ENCODE measurements around the gene CPD. TPM values are rescaled to one million over a fixed set of nuclear protein-coding genes. Genes with fewer than 3 reads are reported as not detected.
A peak's percentile ranks its signal among the peaks of the same experiment; 100 is the strongest.

Gene CPD
- polyA plus RNA-seq, 1 donor (not counting 4 experiments of a cell fraction or from before 2014, with no cell fraction given), result 30.5 TPM

GRCh38 chr17:30336369-30337171 is 42.2 kb upstream of the CPD start:
- H3K27ac ChIP-seq (ENCODE audit: control insufficient read depth, insufficient read depth, low read length), result no peak overlapping the region
- H3K4me2 ChIP-seq (ENCODE audit: control insufficient read depth, extremely low read depth, insufficient read depth, low read depth, low read length), result no peak overlapping the region
- TF ChIP-seq EZH2 (IDR thresholded peaks at IDR 0.05; ENCODE audit: low read length) (no peak), CTCF (optimal IDR thresholded peaks at IDR 0.05 in 1 of 3, IDR thresholded peaks at IDR 0.05 in 1 of 3, conservative IDR thresholded peaks at IDR 0.05 in 1 of 3; ENCODE audit: extremely low read depth in 1 of 3, insufficient read depth in 2 of 3, low read length in 3 of 3) (peak; percentile 51 to 75 (median 68))
- no peak overlapping the region for H2AFZ ChIP-seq (ENCODE audit: control insufficient read depth, low read length)
- H3K9ac ChIP-seq (ENCODE audit: control insufficient read depth, extremely low read depth, insufficient read depth, low read length), result no peak overlapping the region
- H3K9me3 ChIP-seq (ENCODE audit: control insufficient read depth, low read depth, low read length), result no peaks in the 10 kb centered on the region
- FAIRE-seq, result peak; percentile 46
- dilution Hi-C loops (cut with MboI; ENCODE audit: extremely low pct_ligation_motif_present, low sequenced_read_pairs), result no loop called here
- H3K4me1 ChIP-seq (ENCODE audit: control insufficient read depth, extremely low read depth, insufficient read depth, low read length), result peaks cover 37% of the 10 kb centered on the region
- no peaks in the 10 kb centered on the region for H3K79me2 ChIP-seq (ENCODE audit: control insufficient read depth, insufficient read depth, low read length)
- no peaks in the 10 kb centered on the region for H4K20me1 ChIP-seq (ENCODE audit: control insufficient read depth, extremely low read depth, insufficient read depth, low read length)
- peak; percentile 41 for DNase-seq (ENCODE audit: low read depth, low spot score)
- no peak overlapping the region for H3K4me3 ChIP-seq (ENCODE audit: control insufficient read depth in 2 of 3, extremely low read depth in 1 of 3, insufficient read depth in 2 of 3, low read depth in 1 of 3, low read length in 3 of 3)
- no peaks in the 10 kb centered on the region for H3K36me3 ChIP-seq (ENCODE audit: control insufficient read depth in 2 of 2, extremely low read depth in 1 of 2, insufficient read depth in 2 of 2, low read length in 2 of 2)
- H3K9me1 ChIP-seq (ENCODE audit: control insufficient read depth, extremely low read depth, insufficient read depth, low read length), result no peaks in the 10 kb centered on the region
- H3K27me3 ChIP-seq (ENCODE audit: control insufficient read depth, extremely low read depth, insufficient read depth, low read length), result no peaks in the 10 kb centered on the region

GRCh38 chr17:30337393-30337999 is 41.2 kb upstream of the CPD start:
- H3K4me2 ChIP-seq (ENCODE audit: control insufficient read depth, extremely low read depth, insufficient read depth, low read depth, low read length), result no peak overlapping the region
- no peaks in the 10 kb centered on the region for H3K36me3 ChIP-seq (ENCODE audit: control insufficient read depth in 2 of 2, extremely low read depth in 1 of 2, insufficient read depth in 2 of 2, low read length in 2 of 2)
- H3K27ac ChIP-seq (ENCODE audit: control insufficient read depth, insufficient read depth, low read length), result no peak overlapping the region
- H3K4me3 ChIP-seq (ENCODE audit: control insufficient read depth in 2 of 3, extremely low read depth in 1 of 3, insufficient read depth in 2 of 3, low read depth in 1 of 3, low read length in 3 of 3), result no peak overlapping the region
- peaks cover 27% of the 10 kb centered on the region for H3K4me1 ChIP-seq (ENCODE audit: control insufficient read depth, extremely low read depth, insufficient read depth, low read length)
- DNase-seq (ENCODE audit: low read depth, low spot score) (no peak), FAIRE-seq (no peak)
- TF ChIP-seq EZH2 (IDR thresholded peaks at IDR 0.05; ENCODE audit: low read length) (no peak), CTCF (optimal IDR thresholded peaks at IDR 0.05 in 1 of 3, IDR thresholded peaks at IDR 0.05 in 1 of 3, conservative IDR thresholded peaks at IDR 0.05 in 1 of 3; ENCODE audit: extremely low read depth in 1 of 3, insufficient read depth in 2 of 3, low read length in 3 of 3) (no peak)
- no peak overlapping the region for H3K9ac ChIP-seq (ENCODE audit: control insufficient read depth, extremely low read depth, insufficient read depth, low read length)
- no peaks in the 10 kb centered on the region for H4K20me1 ChIP-seq (ENCODE audit: control insufficient read depth, extremely low read depth, insufficient read depth, low read length)
- H3K27me3 ChIP-seq (ENCODE audit: control insufficient read depth, extremely low read depth, insufficient read depth, low read length), result no peaks in the 10 kb centered on the region
- no peaks in the 10 kb centered on the region for H3K9me3 ChIP-seq (ENCODE audit: control insufficient read depth, low read depth, low read length)
- H3K79me2 ChIP-seq (ENCODE audit: control insufficient read depth, insufficient read depth, low read length), result no peaks in the 10 kb centered on the region
- no peak overlapping the region for H2AFZ ChIP-seq (ENCODE audit: control insufficient read depth, low read length)
- no peaks in the 10 kb centered on the region for H3K9me1 ChIP-seq (ENCODE audit: control insufficient read depth, extremely low read depth, insufficient read depth, low read length)
- dilution Hi-C loops (cut with MboI; ENCODE audit: extremely low pct_ligation_motif_present, low sequenced_read_pairs), result no loop called here

All from keratinocyte (primary cell).